ENCODE data around the gene TRABD2B.

Gene TRABD2B

DNA sequence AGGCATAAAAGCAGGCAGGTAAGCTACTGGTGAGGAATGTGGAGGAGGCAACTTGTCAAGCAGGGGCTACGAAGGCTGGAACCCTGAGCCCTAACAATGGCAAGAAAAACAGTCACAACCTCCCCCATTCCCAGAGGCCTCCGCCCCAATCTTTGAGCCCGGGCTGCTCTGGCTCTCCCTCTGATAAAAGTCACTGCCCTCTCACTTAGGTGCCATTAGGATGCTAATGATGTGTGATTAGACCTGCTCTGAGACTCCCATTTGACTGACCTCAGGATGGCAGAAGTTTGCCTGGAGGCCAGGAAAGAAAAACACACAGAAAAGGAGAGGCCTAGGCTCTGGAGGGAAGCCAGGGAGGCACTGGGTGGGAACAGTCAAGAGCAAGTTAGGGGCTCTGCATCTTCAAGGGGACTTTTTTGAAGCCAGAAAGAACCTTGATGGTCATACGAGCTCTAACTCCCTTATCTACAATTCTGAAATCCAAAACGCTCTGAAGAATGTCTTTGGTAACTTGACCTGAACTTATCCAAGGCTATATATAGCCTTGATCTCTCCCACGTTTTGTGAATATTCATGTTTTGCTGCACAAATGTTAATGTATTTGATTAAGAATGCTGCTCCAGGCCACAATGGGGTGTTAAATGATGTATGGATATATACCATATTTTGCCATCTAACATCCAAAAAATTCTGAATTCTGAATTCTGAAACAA, 98.9 kb downstream of the TRABD2B start:
- TF ChIP-seq, protein P1, sequence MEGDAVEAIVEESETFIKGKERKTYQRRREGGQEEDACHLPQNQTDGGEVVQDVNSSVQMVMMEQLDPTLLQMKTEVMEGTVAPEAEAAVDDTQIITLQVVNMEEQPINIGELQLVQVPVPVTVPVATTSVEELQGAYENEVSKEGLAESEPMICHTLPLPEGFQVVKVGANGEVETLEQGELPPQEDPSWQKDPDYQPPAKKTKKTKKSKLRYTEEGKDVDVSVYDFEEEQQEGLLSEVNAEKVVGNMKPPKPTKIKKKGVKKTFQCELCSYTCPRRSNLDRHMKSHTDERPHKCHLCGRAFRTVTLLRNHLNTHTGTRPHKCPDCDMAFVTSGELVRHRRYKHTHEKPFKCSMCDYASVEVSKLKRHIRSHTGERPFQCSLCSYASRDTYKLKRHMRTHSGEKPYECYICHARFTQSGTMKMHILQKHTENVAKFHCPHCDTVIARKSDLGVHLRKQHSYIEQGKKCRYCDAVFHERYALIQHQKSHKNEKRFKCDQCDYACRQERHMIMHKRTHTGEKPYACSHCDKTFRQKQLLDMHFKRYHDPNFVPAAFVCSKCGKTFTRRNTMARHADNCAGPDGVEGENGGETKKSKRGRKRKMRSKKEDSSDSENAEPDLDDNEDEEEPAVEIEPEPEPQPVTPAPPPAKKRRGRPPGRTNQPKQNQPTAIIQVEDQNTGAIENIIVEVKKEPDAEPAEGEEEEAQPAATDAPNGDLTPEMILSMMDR (IDR thresholded peaks at IDR 0.05; ENCODE audit: insufficient read depth, missing control alignments): no peak
- FAIRE-seq: no peak

DNA sequence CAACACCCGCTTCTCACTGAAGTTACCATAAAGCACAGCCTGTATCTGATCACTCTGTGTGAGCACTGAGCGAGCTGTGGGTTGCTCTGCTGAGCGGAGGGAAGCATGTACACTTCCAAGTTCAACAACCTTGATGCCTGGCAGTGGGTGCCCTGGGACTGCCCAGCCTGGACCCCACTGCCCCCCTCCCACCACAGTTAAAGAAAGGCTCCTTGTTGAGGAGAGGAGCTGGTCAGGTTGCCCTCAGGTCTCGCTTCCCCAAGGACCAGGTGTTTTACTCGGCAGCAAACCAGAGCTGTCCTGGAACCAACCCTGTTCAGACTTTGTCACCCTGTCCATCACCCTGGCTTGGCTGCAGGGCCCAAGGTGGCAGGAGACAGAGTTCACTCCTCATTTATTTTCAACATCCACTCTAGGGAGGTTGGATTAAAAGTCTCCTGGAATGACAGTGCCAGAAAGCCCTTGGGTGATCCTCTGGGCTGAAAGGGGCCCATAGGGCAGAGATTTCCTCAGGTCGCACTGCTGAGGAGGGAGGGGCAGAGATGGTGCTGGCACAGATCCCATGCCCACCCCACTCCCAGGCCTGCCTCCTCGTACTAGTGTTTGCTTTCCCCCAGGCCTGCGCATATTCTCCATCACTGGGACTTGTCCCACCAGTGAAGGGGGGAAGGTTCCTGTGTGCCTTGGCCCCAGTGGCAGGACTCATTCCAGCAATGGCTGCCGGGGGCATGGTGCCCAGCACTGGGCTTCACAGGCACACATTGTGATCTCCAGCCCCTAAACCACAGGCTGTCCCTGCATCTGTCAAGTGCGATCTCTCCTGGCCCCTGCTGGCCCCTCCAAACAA, 101.7 kb downstream of the TRABD2B start:
- TF ChIP-seq, protein P1 (IDR thresholded peaks at IDR 0.05; ENCODE audit: insufficient read depth, missing control alignments): no peak
- FAIRE-seq (no peak), DNase-seq (ENCODE audit: insufficient read length, low spot score) (no peak)

More for the DNA sequence above, 98.9 kb downstream of the TRABD2B start:
- no peak for DNase-seq (ENCODE audit: insufficient read length, low spot score)

DNA sequence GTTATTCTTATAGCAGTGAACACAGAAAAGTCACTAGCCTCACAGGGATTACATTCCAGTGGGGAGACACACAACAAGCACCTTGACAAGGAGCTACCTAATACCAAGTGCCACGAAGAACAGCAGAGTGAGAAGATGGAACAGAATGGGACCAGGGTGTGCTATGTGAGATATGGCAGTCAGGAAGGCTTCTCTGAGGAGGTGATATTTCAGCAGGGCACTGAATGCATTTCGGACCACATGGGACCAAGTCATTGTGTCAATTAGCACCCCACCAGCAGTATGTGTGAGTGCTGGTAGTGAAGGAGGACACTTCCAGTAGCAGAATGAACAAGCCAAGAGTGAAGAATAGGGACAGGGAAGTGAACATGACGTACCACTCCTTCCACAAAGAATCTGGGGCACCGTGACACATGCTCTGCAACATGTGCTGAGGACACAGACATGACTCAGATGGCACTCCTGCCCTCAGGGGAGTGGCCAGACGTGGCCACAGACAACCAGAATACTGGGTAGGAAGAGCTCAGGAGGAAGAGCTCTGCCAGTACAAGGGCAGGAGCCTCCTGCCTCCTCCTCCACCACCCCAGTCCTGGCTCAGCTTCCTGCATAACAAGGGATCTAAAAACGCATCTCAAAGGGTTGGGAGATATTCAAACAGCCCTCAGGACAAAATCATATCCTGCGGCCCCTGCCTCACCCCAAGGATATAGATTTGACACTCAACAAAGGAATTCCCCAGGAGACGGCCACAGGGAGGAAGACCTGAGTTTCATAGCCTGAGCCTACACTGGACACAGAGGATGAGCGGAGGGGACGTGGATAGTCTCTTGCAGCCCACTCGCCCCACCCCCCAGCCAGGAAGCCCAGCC, 102.5 kb downstream of the TRABD2B start:
- DNase-seq (ENCODE audit: insufficient read length, low spot score): no peak
- FAIRE-seq: no peak
- TF ChIP-seq, protein P1 (IDR thresholded peaks at IDR 0.05; ENCODE audit: insufficient read depth, missing control alignments): no peak

DNA sequence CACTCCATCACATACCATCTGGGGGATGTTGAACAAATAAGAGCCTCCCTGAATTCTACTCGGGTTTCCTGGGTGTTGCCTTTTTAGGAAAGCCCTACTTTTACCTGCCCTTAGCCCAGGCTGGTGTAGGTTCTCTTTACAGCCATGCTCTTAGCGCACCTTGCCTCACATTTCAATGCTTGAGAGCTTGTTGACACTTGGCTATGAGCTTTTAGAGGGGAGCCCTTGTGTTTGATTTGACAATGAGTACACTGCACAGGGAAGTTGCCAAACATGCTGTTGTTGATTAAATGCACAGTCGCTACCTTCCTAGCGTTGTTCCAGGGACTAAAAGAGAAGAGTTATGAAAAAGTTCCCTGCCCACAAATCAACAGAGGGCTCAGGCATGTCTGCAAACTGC, 103.8 kb downstream of the TRABD2B start:
- FAIRE-seq: no peak
- no peak for DNase-seq (ENCODE audit: insufficient read length, low spot score)
- TF ChIP-seq, protein P1 (IDR thresholded peaks at IDR 0.05; ENCODE audit: insufficient read depth, missing control alignments): no peak

DNA sequence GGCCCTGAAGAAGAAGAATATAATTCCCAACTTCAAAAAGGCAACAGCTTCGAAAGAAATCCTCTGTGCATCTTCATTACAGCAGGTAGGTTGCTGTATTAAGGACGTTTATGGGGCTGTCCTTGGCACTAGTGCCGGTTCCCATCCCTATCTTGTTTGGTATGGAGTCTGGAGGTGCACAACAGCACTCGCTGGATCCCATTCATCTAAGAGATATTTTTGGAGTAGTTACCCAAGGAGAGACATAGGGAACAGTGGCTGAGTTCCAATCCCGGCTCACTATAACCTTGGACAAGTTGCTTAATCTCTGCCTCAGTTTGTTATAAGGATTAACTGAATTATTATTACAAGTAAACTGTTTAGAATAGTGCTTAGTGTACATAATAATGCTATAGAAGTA, 106.4 kb downstream of the TRABD2B start:
- TF ChIP-seq, protein P1 (IDR thresholded peaks at IDR 0.05; ENCODE audit: insufficient read depth, missing control alignments): no peak
- DNase-seq (ENCODE audit: insufficient read length, low spot score) (no peak), FAIRE-seq (no peak)

DNA sequence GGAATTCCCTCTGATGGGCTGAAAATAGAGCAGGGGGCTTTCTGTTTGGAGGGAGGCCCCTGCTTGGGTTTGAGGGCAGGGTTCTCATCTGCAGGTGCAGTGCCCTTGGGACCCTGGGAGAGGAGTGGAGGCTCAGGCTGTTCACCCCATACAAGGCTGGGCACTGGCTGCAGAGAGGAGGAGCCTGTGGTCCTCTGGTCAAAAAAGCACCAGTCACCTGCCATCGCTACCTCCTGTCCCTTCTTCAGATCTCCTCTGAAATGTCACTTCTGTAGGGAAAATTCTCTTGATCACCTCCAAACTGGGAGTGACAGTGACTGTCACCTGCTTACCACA, 108.9 kb downstream of the TRABD2B start:
- DNase-seq (ENCODE audit: insufficient read length, low spot score): no peak
- TF ChIP-seq, protein P1 (IDR thresholded peaks at IDR 0.05; ENCODE audit: insufficient read depth, missing control alignments): no peak
- FAIRE-seq: no peak

Measured in D721Med (cell line).